Ovary (tissue), 3 donors: ENCODE measurements around the gene GMEB2.

Experiments
- EP300 ChIP-seq: sonication (generic); formaldehyde crosslinking; IDR thresholded peaks from one replicate; pipeline ENCODE4 v1.6.1; 2017; ENCODE audit warnings: antibody characterized with exemption
- TF ChIP-seq, protein P1 (sequence below), 3 donors: fragments of 450-650 bp in 2 of 3; fragments of 200-600 bp in 1 of 3; IDR thresholded peaks; one replicate each; pipeline versions ENCODE4 v1.5.1 to v1.8.0; 2016 to 2022; ENCODE audit warnings: antibody characterized with exemption in 3 of 3, mild to moderate bottlenecking in 1 of 3
- donor health status: DM: no; HTN: no; CAD: no.

DNA sequence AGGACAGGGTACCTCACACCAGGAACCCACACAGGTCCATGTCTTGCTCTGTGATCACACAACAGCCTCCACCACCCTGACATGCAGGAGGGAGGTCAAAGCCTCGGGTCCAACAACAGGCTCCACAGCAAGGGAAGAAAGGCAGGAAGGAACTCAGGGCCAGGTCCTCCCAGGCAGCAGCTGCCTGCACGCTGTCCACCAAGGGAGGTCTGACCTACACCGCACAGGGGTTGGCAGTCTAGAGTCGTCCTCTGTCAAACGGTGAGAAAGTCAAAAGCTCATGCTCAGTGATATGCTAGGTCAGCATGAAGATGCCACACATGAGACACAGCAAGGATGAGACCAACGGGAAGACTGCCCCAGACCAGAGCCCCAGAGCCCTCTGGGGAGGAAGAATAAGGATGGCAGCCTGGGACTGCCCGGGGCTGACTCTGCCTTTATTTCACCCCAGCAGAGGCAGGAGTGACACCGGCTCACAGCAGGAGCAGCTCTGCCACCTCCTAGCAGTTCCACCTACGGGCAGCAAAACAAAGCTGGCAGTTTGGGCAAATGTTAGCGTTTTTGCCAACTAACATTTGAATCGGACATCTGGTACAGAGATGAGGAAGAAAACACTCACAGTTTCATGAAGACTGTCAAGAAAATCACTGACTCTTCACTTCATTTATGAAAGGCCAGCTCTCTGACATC lies 8.5 kb downstream of the GMEB2 start:
- no peak for TF ChIP-seq EP300
- TF ChIP-seq, protein P1, sequence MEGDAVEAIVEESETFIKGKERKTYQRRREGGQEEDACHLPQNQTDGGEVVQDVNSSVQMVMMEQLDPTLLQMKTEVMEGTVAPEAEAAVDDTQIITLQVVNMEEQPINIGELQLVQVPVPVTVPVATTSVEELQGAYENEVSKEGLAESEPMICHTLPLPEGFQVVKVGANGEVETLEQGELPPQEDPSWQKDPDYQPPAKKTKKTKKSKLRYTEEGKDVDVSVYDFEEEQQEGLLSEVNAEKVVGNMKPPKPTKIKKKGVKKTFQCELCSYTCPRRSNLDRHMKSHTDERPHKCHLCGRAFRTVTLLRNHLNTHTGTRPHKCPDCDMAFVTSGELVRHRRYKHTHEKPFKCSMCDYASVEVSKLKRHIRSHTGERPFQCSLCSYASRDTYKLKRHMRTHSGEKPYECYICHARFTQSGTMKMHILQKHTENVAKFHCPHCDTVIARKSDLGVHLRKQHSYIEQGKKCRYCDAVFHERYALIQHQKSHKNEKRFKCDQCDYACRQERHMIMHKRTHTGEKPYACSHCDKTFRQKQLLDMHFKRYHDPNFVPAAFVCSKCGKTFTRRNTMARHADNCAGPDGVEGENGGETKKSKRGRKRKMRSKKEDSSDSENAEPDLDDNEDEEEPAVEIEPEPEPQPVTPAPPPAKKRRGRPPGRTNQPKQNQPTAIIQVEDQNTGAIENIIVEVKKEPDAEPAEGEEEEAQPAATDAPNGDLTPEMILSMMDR (IDR thresholded peaks at IDR 0.05): no peak
